Left renal cortex interstitium (tissue), 4 donors: ENCODE measurements around the gene IRGM. TPM values are rescaled to one million over a fixed set of nuclear protein-coding genes. Genes with fewer than 3 reads are reported as not detected.
A peak's percentile ranks its signal among the peaks of the same experiment; 100 is the strongest.
"Not testable (repeated sequence)": the region's sequence is repeated elsewhere in the genome, so short reads cannot be mapped to it uniquely, and the experiment has no call there.

Experiments used
- DNase-seq, 4 donors: peaks; one replicate each; pipeline ENCODE4 v3.0.0-alpha.2; 2013; ENCODE audit warnings: low read depth in 4 of 4, low spot score in 2 of 4, missing footprints in 1 of 4
- polyA plus RNA-seq, 4 donors: library from polyadenylated mRNA; unstranded; fragments of 120-200 nt; gene quantifications; one replicate each; pipeline ENCODE4 v1.2.1, GENCODE V29; 2013; ENCODE audit not compliant: insufficient read length in 4 of 4

Gene IRGM
- 1 to 10 TPM in 1 of 4 donors, under 1 TPM in 3; 0.46 to 1.5 (median 0.66) TPM for polyA plus RNA-seq

- DNase-seq, result not testable (repeated sequence)
Measured at GRCh38 chr5:150846308-150846653, at the start of gene IRGM. Gene IRGM (plus strand): TSS chr5:150846521. CDS start chr5:150848124, 1,603 bp downstream.

- no peak for DNase-seq
Measured at GRCh38 chr5:150797384-150797783, 48.9 kb upstream of the IRGM start.

- DNase-seq, result peak in 2 of 4 donors; percentile 81 to 84
Measured at GRCh38 chr5:150801117-150801927, 45.0 kb upstream of the IRGM start.

GRCh38 chr5:150804388-150804787 is 41.9 kb upstream of the IRGM start:
- no peak for DNase-seq

GRCh38 chr5:150809363-150809762 is 37.0 kb upstream of the IRGM start:
- no peak for DNase-seq

DNA sequence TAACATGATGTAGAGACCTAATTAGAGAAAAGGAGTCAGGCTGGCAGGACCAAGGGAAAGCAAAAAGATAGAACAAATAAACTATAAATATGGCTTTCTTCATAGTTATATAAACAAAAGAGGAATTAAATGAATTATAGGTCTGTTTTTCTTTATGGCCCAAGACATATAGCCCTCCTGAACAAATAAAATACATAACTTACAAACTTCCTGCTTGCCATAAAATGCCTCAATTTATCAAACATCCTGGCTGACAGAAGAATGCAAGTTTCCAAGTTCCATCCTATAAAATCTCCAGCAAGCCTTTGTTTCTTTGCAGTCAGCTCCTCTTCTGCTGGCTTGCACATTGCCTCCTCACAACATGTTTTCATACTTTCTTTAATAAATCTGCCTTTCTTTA is 31.3 kb upstream of the IRGM start:
- no peak for DNase-seq

DNA sequence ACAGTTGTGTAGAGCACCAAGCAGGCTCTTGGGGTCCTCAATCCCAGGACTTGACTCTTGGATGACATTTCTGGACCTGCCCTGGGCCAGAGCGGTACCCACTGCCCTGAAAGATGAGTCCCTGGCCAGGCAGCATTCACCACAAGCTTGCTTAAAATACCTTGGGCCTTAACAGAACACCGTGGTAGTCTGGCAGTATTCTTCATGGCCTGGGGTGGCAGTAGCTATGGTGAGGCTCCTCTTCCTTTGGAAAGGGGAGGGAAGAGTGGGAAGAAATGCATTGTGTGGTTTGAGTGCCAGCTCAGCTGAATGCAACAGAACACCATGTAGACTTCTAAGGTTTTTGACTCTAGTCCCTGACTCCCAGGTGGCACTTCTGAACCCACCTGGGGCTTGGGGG is 29.4 kb upstream of the IRGM start:
- DNase-seq, result no peak

GRCh38 chr5:150829744-150830143 is 16.6 kb upstream of the IRGM start:
- DNase-seq, result no peak

- DNase-seq, result not testable (repeated sequence)
Measured at GRCh38 chr5:150831821-150832220, 14.5 kb upstream of the IRGM start.

- no peak for DNase-seq
Measured at GRCh38 chr5:150836064-150836463, 10.3 kb upstream of the IRGM start.

DNA sequence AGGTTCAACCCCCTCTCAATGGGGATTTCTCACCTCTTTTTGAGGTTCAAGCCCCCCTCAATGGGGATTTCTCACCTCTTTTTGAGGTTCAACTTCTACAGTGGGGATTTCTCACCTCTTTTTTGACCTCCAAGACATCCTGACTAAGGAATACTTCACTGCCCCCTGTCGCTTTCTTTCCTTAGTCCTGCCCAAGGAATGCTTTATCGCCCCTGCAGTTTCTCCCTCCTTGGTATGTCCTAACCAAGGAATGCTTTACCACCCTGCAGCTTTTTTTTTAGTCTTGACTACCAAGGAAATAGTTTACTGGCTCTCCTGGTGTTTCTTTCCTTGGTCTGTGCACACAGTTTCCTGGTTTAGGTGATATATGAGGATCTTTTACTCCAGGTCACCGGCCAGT is 9.6 kb upstream of the IRGM start:
- DNase-seq, result no peak

DNA sequence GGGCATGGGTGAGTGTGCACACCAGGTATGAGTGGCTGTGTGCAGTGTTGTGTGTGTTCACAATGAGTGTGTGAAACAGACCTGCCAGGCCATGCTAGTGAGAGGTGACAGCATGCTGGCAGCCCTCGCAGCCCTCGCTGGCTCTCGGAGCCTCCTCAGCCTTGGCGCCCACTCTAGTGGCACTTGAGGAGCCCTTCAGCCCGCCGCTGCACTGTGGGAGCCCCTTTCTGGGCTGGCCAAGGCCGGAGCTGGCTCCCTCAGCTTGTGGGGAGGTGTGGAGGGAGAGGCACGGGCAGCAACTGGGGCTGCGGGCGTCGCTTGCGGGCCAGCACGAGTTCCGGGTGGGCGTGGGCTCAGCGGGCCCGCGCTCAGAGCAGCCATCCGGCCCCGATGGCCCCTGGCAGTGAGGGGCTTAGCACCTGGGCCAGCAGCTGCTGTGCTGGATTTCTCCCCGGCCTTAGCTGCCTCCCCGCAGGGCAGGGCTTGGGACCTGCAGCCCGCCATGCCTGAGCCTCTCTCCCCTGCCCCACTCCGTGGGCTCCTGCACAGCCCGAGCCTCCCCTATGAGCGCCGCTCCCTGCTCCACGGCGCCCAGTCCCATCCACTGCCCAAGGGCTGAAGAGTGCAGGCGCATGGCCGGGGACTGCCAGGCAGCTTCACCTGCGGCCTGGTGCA is 999 bp upstream of the IRGM start:
- not testable (repeated sequence) for DNase-seq

DNA sequence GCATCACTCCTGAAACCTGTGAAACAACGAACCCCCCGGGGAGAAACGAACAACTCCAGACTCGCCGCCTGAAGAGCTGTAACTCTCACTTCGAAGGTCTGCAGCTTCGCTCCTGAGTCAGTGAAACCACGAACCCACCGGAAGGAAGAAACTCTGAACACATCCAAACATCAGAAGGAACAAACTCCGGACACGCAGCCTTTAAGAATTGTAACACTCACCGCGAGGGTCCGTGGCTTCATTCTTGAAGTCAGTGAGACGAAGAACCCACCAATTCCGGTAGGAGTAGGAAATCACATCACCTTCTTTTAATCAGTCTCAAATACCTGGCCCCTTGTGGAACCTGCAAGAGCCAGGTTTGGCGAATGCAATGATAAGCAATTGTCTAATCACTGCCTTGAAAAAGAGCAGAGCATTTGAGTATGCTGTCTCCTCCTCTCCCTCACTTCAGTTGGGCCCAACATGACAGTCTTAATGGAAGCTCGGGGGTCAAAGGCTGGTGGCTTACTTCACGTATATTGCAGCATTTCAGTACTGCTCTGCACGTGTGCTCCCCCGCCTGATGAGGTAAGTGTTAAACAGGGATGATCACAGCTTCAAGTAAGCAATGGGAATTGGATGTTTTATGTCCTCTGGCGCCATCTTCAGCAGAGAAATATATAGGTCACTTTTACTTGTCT is 473 bp downstream of the IRGM start:
- peak; percentile 27 to 84 (median 58) for DNase-seq

DNA sequence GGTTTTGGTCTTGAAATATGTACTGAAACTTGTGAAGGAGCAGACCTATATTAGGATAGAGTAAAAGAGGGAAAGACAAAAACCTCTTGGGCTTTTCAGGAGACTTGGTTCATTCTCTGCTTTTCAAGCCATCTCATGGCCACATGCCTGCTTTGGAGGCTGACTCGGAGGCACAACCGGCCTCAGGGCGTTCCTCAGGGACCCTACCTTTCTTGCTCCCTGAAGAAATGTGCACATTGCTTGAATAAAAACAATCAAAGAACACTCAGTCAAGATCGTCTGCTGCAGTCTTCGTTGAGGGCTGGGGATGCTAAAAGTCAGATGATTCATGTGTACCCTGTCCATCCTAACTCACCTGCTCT is 994 bp downstream of the IRGM start:
- no peak for DNase-seq

GRCh38 chr5:150848271-150848670 is 1.9 kb downstream of the IRGM start:
- no peak for DNase-seq

- DNase-seq, result no peak
Measured at GRCh38 chr5:150851039-150851438, 4.7 kb downstream of the IRGM start.

- DNase-seq, result no peak
Measured at GRCh38 chr5:150853561-150853960, 7.2 kb downstream of the IRGM start.

- not testable (repeated sequence) for DNase-seq
Measured at GRCh38 chr5:150856700-150857099, 10.4 kb downstream of the IRGM start.

DNA sequence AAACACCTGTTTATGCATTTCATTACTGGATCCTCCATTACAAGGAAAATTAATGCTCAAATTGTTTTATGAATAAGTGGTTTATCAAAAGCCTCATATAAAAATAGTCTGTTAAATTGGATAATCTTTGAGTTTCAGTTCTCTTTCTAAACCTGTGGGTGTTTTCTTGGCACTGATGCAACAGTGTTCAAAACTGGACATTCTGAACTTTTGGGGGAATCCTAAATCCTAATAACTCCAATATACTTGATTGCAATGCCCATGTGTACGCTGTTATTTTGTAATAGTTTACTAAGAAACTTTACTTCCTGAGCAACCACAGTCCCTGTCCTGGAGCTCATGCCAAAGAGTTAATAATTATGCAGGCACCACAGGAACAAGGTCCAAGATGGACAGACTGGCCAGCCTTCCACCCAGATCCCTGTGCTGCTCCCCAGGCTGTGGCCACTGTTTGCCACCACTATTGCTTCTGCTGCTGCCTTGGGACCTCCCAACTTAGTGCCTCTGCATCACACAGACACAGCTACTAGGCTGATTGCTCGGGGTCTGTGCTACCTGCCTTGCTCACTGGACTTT is 14.0 kb downstream of the IRGM start:
- no peak for DNase-seq

DNA sequence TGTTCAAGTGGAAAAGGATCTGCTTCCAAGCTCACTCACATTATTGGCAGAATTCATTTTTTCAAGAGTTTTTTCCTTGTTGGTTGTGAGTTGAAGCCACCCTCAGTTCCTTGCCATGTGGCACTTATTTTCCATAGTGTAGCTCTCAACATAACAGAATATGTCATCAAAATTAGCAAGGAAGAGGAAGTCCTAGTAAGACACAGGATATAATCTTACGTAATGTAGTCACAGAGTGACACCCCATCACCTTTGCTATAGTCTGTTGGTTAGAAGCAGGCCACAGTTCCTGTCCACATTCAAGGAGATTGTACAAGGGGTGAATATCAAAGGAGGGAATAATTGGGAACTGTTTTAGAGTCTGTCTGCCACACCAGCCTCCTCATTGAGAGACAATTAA is 15.7 kb downstream of the IRGM start:
- DNase-seq, result no peak

GRCh38 chr5:150879358-150879757 is 33.0 kb downstream of the IRGM start:
- DNase-seq, result no peak
